ENCODE measurements around the gene PCDHA11.
"Not testable (repeated sequence)": the region's sequence is repeated elsewhere in the genome, so short reads cannot be mapped to it uniquely, and the experiment has no call there.

Gene PCDHA11

DNA sequence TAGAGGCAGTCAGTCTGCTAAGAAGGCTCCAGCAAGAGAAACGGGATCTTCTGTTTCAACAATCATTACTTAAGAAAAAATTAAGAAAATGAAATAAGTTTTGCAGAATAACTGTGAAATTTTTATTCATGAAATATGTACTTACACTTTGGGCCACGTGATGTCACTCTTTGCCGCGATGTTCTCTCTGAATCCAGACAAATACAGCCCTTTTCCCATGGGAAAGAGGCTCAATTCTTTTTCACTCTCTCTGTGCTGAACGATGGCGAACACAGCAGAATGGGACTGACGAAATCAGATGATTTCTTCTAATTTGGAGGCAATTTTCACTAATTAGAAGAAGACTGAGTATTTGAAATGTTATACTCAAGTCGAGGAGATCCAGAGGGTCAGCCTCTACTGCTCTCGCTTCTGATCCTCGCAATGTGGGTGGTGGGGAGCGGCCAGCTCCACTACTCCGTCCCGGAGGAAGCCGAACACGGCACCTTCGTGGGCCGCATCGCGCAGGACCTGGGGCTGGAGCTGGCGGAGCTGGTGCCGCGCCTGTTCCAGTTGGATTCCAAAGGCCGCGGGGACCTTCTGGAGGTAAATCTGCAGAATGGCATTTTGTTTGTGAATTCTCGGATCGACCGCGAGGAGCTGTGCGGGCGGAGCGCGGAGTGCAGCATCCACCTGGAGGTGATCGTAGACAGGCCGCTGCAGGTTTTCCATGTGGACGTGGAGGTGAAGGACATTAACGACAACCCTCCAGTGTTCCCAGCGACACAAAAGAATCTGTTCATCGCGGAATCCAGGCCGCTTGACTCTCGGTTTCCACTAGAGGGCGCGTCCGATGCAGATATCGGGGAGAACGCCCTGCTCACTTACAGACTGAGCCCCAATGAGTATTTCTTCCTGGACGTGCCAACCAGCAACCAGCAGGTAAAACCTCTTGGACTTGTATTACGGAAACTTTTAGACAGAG lies 20.3 kb upstream of the PCDHA11 start, which contains the start of gene PCDHA9:
Gene PCDHA9, plus strand, starts transcription at position 244 of the 964 bp plus-strand sequence. Its CDS starts 114 bp downstream, at position 358.
- not testable (repeated sequence) for DNase-seq (ENCODE audit: low read depth, low spot score)

- not testable (repeated sequence) for DNase-seq (ENCODE audit: low read depth, low spot score)
Observed at GRCh38 chr5:140849831-140850634, 18.7 kb upstream of the PCDHA11 start.

DNA sequence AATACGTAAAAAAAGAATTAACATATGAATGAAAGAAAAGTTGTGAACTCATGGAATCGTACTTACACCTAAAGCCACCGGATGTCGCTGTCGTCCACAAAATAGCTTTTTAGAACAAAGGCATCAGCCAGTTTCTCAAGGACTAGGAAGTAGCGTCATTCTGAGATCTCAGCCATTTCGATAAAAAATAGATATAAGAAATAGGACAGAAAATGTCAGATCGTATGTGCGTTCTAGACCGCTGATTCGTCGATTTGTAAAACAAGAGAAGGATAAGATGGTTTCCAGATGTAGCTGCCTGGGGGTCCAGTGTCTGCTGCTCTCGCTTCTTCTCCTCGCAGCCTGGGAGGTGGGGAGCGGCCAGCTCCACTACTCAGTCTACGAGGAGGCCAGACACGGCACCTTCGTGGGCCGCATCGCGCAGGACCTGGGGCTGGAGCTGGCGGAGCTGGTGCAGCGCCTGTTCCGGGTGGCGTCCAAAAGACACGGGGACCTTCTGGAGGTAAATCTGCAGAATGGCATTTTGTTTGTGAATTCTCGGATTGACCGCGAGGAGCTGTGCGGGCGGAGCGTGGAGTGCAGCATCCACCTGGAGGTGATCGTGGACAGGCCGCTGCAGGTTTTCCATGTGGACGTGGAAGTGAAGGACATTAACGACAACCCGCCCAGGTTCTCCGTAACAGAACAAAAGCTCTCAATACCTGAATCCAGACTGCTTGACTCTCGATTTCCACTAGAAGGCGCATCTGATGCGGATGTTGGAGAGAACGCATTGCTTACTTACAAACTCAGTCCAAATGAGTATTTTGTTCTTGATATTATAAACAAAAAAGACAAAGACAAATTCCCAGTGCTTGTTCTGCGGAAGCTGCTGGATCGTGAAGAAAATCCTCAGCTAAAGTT lies 12.7 kb upstream of the PCDHA11 start, which contains the start of gene PCDHA10:
Gene PCDHA10, plus strand, starts transcription at position 126 of the 903 bp plus-strand sequence. Its CDS starts 152 bp downstream, at position 278.
- no peak for DNase-seq (ENCODE audit: low read depth, low spot score)

GRCh38 chr5:140857177-140857986 lies 11.4 kb upstream of the PCDHA11 start:
- DNase-seq (ENCODE audit: low read depth, low spot score), result no peak

DNA sequence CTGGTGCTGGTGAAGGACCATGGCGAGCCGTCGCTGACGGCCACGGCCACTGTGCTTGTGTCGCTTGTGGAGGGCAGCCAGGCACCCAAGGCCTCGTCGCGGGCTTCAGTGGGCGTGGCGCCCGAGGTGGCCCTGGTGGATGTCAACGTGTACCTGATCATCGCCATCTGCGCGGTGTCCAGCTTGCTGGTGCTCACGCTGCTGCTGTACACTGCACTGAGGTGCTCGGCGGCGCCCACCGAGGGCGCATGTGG lies 10.8 kb upstream of the PCDHA11 start:
- DNase-seq (ENCODE audit: low read depth, low spot score), result no peak

- no peak for DNase-seq (ENCODE audit: low read depth, low spot score)
Observed at GRCh38 chr5:140862441-140863295, 6.1 kb upstream of the PCDHA11 start.

GRCh38 chr5:140869555-140869886 lies 764 bp downstream of the PCDHA11 start:
- no peak for DNase-seq (ENCODE audit: low read depth, low spot score)

DNA sequence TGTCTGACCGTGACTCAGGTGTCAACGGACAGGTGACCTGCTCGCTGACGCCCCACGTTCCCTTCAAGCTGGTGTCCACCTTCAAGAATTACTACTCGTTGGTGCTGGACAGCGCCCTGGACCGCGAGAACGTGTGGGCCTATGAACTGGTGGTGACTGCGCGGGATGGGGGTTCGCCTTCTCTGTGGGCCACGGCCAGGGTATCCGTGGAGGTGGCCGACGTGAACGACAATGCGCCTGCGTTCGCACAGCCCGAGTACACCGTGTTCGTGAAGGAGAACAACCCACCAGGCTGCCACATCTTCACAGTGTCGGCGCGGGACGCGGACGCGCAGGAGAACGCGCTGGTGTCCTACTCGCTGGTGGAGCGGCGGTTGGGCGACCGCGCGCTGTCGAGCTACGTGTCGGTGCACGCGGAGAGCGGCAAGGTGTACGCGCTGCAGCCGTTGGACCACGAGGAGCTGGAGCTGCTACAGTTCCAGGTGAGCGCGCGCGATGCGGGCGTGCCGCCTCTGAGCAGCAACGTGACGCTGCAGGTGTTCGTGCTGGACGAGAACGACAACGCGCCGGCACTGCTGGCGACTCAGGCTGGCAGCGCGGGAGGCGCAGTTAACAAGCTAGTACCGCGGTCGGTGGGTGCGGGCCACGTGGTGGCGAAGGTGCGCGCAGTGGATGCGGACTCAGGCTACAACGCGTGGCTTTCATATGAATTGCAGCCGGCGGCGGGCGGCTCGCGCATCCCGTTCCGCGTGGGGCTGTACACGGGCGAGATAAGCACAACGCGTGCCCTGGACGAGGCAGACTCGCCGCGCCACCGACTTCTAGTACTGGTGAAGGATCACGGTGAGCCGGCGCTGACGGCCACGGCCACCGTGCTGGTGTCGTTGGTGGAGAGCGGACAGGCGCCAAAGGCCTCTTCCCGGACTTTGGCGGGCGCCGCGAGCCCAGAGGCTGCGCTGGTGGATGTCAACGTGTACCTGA lies 1.8 kb downstream of the PCDHA11 start:
- no peak for DNase-seq (ENCODE audit: low read depth, low spot score)

DNA sequence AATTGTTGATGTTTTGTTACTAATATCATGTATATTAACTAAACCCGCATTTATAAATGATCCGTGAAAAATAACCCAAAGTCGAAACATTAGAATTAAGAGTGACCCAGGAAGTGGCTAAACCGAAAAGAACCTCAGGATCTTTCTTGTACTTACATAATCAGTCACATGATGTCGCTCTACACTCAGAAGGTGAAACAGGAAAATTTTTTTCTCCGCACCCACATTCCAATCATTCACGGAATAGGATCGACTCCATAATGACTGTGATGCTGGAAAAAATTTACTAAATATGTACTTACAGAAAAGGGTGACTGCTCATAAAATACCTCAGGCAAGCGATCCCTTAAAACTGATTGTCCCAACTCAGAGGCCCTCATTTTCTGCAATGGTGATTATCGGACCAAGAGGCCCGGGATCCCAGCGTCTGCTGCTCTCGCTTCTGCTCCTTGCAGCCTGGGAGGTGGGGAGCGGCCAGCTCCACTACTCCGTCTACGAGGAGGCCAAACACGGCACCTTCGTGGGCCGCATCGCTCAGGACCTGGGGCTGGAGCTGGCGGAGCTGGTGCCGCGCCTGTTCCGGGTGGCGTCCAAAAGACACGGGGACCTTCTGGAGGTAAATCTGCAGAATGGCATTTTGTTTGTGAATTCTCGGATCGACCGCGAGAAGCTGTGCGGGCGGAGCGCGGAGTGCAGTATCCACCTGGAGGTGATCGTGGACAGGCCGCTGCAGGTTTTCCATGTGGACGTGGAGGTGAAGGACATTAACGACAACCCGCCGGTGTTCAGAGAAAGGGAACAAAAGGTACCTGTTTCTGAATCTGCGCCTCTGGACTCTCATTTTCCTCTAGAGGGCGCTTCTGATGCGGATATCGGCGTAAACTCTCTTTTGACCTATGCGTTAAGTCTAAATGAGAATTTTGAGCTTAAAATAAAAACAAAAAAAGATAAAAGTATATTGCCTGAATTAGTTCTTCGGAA lies 6.6 kb downstream of the PCDHA11 start, which contains the start of gene PCDHA12:
Gene PCDHA12, plus strand, starts transcription at position 224 of the 981 bp plus-strand sequence. Its CDS starts 165 bp downstream, at position 389.
- DNase-seq (ENCODE audit: low read depth, low spot score), result no peak

- not testable (repeated sequence) for DNase-seq (ENCODE audit: low read depth, low spot score)
Observed at GRCh38 chr5:140876541-140877261, 7.9 kb downstream of the PCDHA11 start.

DNA sequence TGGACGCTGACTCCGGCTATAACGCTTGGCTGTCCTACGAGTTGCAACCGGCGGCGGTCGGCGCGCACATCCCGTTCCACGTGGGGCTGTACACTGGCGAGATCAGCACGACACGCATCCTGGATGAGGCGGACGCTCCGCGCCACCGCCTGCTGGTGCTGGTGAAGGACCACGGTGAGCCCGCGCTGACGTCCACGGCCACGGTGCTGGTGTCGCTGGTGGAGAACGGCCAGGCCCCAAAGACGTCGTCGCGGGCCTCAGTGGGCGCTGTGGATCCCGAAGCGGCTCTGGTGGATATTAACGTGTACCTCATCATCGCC lies 8.5 kb downstream of the PCDHA11 start:
- no peak for DNase-seq (ENCODE audit: low read depth, low spot score)

DNA sequence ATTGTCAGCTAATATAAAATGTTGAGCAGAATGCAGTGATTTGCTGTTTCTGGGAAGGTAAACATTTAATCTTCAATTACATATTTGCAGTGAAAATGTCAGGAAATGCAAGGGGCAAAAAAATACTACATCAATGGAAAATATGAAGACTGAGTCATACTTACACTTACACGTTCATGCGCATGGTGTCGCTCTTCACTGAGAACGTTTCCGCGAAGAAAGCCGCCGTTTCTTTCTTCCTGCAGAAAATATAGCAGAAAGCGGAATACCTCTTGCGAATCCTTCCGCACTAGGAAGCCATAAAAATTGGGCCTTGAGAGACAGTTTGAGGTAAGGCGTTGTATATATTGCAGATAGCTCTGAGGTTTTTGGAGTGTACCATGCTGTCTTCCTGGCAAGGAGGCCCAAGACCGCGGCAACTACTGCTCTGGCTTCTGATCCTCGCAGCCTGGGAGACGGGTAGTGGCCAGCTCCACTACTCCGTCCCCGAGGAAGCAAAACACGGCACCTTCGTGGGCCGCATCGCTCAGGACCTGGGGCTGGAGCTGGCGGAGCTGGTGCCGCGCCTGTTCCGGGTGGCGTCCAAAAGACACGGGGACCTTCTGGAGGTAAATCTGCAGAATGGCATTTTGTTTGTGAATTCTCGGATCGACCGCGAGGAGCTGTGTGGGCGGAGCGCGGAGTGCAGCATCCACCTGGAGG lies 13.3 kb downstream of the PCDHA11 start, which contains the start of gene PCDHA13:
Gene PCDHA13, plus strand, starts transcription at position 236 of the 702 bp plus-strand sequence. Its CDS starts 145 bp downstream, at position 381.
- DNase-seq (ENCODE audit: low read depth, low spot score), result no peak

GRCh38 chr5:140882591-140882899 lies 13.8 kb downstream of the PCDHA11 start:
- no peak for DNase-seq (ENCODE audit: low read depth, low spot score)

- no peak for DNase-seq (ENCODE audit: low read depth, low spot score)
Observed at GRCh38 chr5:140883373-140883772, 14.6 kb downstream of the PCDHA11 start.

DNA sequence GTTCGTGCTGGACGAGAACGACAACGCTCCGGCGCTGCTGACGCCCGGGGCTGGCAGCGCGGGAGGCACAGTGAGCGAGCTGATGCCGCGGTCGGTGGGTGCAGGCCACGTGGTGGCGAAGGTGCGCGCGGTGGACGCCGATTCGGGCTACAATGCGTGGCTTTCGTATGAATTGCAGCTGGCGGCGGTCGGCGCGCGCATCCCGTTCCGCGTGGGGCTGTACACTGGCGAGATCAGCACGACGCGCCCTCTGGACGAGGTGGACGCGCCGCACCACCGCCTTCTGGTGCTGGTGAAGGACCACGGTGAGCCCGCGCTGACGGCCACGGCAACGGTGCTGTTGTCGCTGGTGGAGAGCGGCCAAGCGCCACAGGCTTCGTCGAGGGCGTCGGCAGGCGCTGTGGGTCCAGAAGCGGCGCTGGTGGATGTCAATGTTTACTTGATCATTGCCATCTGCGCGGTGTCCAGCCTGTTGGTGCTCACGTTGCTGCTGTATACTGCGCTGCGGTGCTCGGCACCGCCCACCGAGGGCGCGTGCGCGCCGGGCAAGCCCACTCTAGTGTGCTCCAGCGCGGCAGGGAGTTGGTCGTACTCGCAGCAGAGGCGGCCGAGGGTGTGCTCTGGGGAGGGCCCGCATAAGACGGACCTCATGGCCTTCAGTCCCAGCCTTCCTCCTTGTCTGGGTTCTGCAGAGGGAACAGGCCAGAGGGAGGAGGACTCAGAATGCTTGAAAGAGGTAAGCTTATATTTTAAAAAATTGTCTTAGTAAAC lies 15.4 kb downstream of the PCDHA11 start:
- no peak for DNase-seq (ENCODE audit: low read depth, low spot score)
